Measurements from ENCODE around the gene ATP10D. TPM values are rescaled to one million over a fixed set of nuclear protein-coding genes. Genes with fewer than 3 reads are reported as not detected.

ATP10D gene
- total RNA-seq, 2 experiments from 2014 or later, result 11.7 to 20.2 TPM

DNA sequence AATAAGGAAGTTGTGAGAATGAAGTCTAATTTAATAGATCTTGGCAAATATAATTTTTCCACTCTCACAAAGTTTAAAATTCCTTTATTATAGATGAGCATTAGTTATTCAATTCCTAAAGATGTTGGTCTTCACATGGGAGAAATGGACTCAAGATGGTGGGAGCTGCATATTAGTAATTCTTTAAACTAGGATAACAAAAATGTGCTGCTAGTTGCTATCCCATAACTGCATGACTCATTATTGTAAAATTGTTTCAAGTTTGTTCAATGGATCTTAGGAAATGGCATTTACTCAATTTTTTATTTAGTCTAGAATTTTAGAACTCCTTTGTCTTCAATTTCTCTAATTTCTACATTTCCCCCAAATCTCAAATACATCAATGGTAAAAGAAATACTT, 155.8 kb downstream of the ATP10D start:
- ChIA-PET POLR2A (interaction anchor here (0.6 kb wide), 1 partner anchor 8 kb away, joined by 3 read pairs; no protein-coding TSS in a partner anchor), CTCF (ENCODE audit: unreplicated experiment) (no interaction called here)
- no peak for DNase-seq (ENCODE audit: low spot score)
- H3K4me2 ChIP-seq (ENCODE audit: low read length), result no peak overlapping the region
- intact Hi-C loops (cut with micrococcal nuclease; ENCODE audit: unreplicated experiment), result no loop called here
- no peak overlapping the region for H3K27ac ChIP-seq (ENCODE audit: low read depth, low read length, poor library complexity, severe bottlenecking)
- TF ChIP-seq EZH2phosphoT487 (IDR thresholded peaks at IDR 0.05; ENCODE audit: borderline replicate concordance, low read depth, low read length), result no peak
- TF ChIP-seq, protein P1, sequence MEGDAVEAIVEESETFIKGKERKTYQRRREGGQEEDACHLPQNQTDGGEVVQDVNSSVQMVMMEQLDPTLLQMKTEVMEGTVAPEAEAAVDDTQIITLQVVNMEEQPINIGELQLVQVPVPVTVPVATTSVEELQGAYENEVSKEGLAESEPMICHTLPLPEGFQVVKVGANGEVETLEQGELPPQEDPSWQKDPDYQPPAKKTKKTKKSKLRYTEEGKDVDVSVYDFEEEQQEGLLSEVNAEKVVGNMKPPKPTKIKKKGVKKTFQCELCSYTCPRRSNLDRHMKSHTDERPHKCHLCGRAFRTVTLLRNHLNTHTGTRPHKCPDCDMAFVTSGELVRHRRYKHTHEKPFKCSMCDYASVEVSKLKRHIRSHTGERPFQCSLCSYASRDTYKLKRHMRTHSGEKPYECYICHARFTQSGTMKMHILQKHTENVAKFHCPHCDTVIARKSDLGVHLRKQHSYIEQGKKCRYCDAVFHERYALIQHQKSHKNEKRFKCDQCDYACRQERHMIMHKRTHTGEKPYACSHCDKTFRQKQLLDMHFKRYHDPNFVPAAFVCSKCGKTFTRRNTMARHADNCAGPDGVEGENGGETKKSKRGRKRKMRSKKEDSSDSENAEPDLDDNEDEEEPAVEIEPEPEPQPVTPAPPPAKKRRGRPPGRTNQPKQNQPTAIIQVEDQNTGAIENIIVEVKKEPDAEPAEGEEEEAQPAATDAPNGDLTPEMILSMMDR (conservative IDR thresholded peaks at IDR 0.05; ENCODE audit: low read length), result no peak
- H4K20me1 ChIP-seq (ENCODE audit: insufficient read depth, low read length), result no peaks in the 10 kb centered on the region
- no TSS peak for BruUV-seq (replicated peaks)
- no peak overlapping the region for H2AFZ ChIP-seq (ENCODE audit: low read length)
- H3K9me3 ChIP-seq (ENCODE audit: low read length), result no peaks in the 10 kb centered on the region
- no peaks in the 10 kb centered on the region for H3K79me2 ChIP-seq (ENCODE audit: insufficient read depth, low read depth, low read length)
- no peaks in the 10 kb centered on the region for H3K9me2 ChIP-seq (ENCODE audit: insufficient read depth, low read length)
- H3K4me1 ChIP-seq (ENCODE audit: insufficient read depth, low read length, poor library complexity, severe bottlenecking), result no peaks in the 10 kb centered on the region
- H3K36me3 ChIP-seq (ENCODE audit: insufficient read depth, low read length), result no peaks in the 10 kb centered on the region
- no peak overlapping the region for H3K4me3 ChIP-seq (ENCODE audit: low read depth, low read length, poor library complexity, severe bottlenecking)

- intact Hi-C loops (cut with micrococcal nuclease; ENCODE audit: unreplicated experiment), result no loop called here
- H2AFZ ChIP-seq (ENCODE audit: low read length), result no peak overlapping the region
- no peaks in the 10 kb centered on the region for H4K20me1 ChIP-seq (ENCODE audit: insufficient read depth, low read length)
- TF ChIP-seq, protein P1 (conservative IDR thresholded peaks at IDR 0.05; ENCODE audit: low read length), result no peak
- TF ChIP-seq EZH2phosphoT487 (IDR thresholded peaks at IDR 0.05; ENCODE audit: borderline replicate concordance, low read depth, low read length), result no peak
- no peak overlapping the region for H3K4me3 ChIP-seq (ENCODE audit: low read depth, low read length, poor library complexity, severe bottlenecking)
- no peaks in the 10 kb centered on the region for H3K9me3 ChIP-seq (ENCODE audit: low read length)
- no peaks in the 10 kb centered on the region for H3K9me2 ChIP-seq (ENCODE audit: insufficient read depth, low read length)
- no peak for DNase-seq (ENCODE audit: low spot score)
- ChIA-PET CTCF (ENCODE audit: unreplicated experiment) (no interaction called here), POLR2A (interaction anchor here (0.7 kb wide), 1 partner anchor 376 kb away, joined by 3 read pairs; no protein-coding TSS in a partner anchor)
- no peaks in the 10 kb centered on the region for H3K36me3 ChIP-seq (ENCODE audit: insufficient read depth, low read length)
- H3K4me1 ChIP-seq (ENCODE audit: insufficient read depth, low read length, poor library complexity, severe bottlenecking), result no peaks in the 10 kb centered on the region
- H3K79me2 ChIP-seq (ENCODE audit: insufficient read depth, low read depth, low read length), result no peaks in the 10 kb centered on the region
- BruUV-seq (replicated peaks), result no TSS peak
- H3K4me2 ChIP-seq (ENCODE audit: low read length), result no peak overlapping the region
- H3K27ac ChIP-seq (ENCODE audit: low read depth, low read length, poor library complexity, severe bottlenecking), result no peak overlapping the region
These were observed 156.7 kb downstream of the ATP10D start for GRCh38 chr4:47641755-47642154.

- Histone ChIP-seq H3K9me3 (ENCODE audit: low read length) (no peaks in the 10 kb centered on the region), H3K27ac (ENCODE audit: low read depth, low read length, poor library complexity, severe bottlenecking) (no peak overlapping the region), H3K36me3 (ENCODE audit: insufficient read depth, low read length) (no peaks in the 10 kb centered on the region), H3K79me2 (ENCODE audit: insufficient read depth, low read depth, low read length) (no peaks in the 10 kb centered on the region), H3K4me2 (ENCODE audit: low read length) (no peak overlapping the region), H2AFZ (ENCODE audit: low read length) (no peak overlapping the region), H3K4me1 (ENCODE audit: insufficient read depth, low read length, poor library complexity, severe bottlenecking) (no peaks in the 10 kb centered on the region), H3K9me2 (ENCODE audit: insufficient read depth, low read length) (no peaks in the 10 kb centered on the region), H4K20me1 (ENCODE audit: insufficient read depth, low read length) (no peaks in the 10 kb centered on the region), H3K4me3 (ENCODE audit: low read depth, low read length, poor library complexity, severe bottlenecking) (no peak overlapping the region)
- no peak for DNase-seq (ENCODE audit: low spot score)
- no peak for TF ChIP-seq EZH2phosphoT487 (IDR thresholded peaks at IDR 0.05; ENCODE audit: borderline replicate concordance, low read depth, low read length)
- TF ChIP-seq, protein P1 (conservative IDR thresholded peaks at IDR 0.05; ENCODE audit: low read length), result no peak
- intact Hi-C loops (cut with micrococcal nuclease; ENCODE audit: unreplicated experiment), result no loop called here
- ChIA-PET CTCF (ENCODE audit: unreplicated experiment) (no interaction called here), POLR2A (interaction anchor here (0.5 kb wide), 1 partner anchor 21 kb away, joined by 3 read pairs; no protein-coding TSS in a partner anchor)
- BruUV-seq (replicated peaks), result no TSS peak
These were observed 157.2 kb downstream of the ATP10D start for GRCh38 chr4:47642191-47642830.
